SK-N-SH treated with all-trans-retinoic acid at 6 μM for 48 hours (cell line): ENCODE data around the gene PPP1R1B.

Experiments used
- BACH2 ChIP-seq: fragments of 250-450 bp; sonication (Bioruptor Pico); IDR thresholded peaks from 2 replicates; pipeline ENCODE4 v1.9.0; 2021; ENCODE audit warnings: mild to moderate bottlenecking, borderline replicate concordance
- CSDC2 ChIP-seq: fragments of 250-450 bp; sonication (Bioruptor Pico); IDR thresholded peaks from 2 replicates; pipeline ENCODE4 v1.5.0; 2020; ENCODE audit warnings: mild to moderate bottlenecking, moderate library complexity
- ESRRG ChIP-seq: fragments of 250-450 bp; sonication (Bioruptor Pico); IDR thresholded peaks from 2 replicates; pipeline ENCODE4 v1.6.1; 2021; ENCODE audit warnings: mild to moderate bottlenecking
- GLIS3 ChIP-seq: fragments of 250-450 bp; sonication (Bioruptor Pico); IDR thresholded peaks from 2 replicates; pipeline ENCODE4 v1.5.0; 2020; ENCODE audit warnings: mild to moderate bottlenecking, moderate library complexity
- RARB ChIP-seq: fragments of 250-450 bp; sonication (Bioruptor Pico); IDR thresholded peaks from 2 replicates; pipeline ENCODE4 v1.8.0; 2021; ENCODE audit warnings: mild to moderate bottlenecking, moderate library complexity
- SNAI2 ChIP-seq: fragments of 250-450 bp; sonication (Bioruptor Pico); IDR thresholded peaks from 2 replicates; pipeline ENCODE4 v1.5.0; 2020; ENCODE audit warnings: mild to moderate bottlenecking, moderate library complexity
- TCF4 ChIP-seq: fragments of 250-450 bp; sonication (Bioruptor Pico); IDR thresholded peaks from 2 replicates; pipeline ENCODE4 v1.8.0; 2021; ENCODE audit warnings: mild to moderate bottlenecking, moderate library complexity, borderline replicate concordance
- ZNF565 ChIP-seq: fragments of 450-650 bp; formaldehyde crosslinking; conservative IDR thresholded peaks from 2 replicates; pipeline ENCODE4 v1.5.0; 2020; ENCODE audit warnings: low read depth, mild to moderate bottlenecking, moderate library complexity
- TF ChIP-seq, protein P1 (sequence below): fragments of 250-450 bp; sonication (Bioruptor Pico); IDR thresholded peaks from 2 replicates; pipeline ENCODE4 v1.5.1; 2020; ENCODE audit warnings: low read depth, mild to moderate bottlenecking, moderate library complexity
- TF ChIP-seq, protein P2 (sequence below): fragments of 250-450 bp; sonication (Bioruptor Pico); IDR thresholded peaks from 2 replicates; pipeline ENCODE4 v1.8.0; 2021; ENCODE audit warnings: low read depth, mild to moderate bottlenecking, moderate library complexity, borderline replicate concordance
- TF ChIP-seq, protein P3 (sequence below): fragments of 250-450 bp; sonication (Bioruptor Pico); IDR thresholded peaks from 2 replicates; pipeline ENCODE4 v1.5.0; 2020; ENCODE audit warnings: mild to moderate bottlenecking, moderate library complexity

DNA sequence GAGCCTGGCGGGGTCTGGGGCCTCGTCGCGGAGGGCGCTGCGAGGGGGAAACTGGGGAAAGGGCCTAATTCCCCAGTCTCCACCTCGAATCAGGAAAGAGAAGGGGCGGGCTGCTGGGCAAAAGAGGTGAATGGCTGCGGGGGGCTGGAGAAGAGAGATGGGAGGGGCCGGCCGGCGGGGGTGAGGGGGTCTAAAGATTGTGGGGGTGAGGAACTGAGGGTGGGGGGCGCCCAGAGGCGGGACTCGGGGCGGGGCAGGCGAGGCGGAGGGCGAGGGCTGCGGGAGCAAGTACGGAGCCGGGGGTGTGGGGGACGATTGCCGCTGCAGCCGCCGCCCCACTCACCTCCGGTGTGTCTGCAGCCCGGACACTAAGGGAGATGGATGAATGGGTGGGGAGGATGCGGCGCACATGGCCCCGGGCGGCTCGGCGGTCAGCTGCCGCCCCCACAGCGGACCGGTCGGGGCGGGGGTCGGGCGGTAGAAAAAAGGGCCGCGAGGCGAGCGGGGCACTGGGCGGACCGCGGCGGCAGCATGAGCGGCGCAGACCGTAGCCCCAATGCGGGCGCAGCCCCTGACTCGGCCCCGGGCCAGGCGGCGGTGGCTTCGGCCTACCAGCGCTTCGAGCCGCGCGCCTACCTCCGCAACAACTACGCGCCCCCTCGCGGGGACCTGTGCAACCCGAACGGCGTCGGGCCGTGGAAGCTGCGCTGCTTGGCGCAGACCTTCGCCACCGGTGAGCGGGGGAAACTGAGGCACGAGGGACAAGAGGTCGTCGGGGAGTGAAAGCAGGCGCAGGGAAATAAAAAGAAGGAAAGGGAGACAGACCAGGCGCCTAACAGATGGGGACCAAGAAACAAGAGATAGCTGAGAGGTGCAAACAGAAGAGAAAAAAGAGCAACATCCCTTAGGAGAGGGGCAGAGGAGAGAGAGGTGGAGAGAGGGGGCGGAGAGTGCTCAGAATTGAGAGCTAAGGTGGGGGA lies 41.5 kb downstream of the PPP1R1B start, which contains the start of gene PNMT:
- TF ChIP-seq CSDC2 (no peak), BACH2 (no peak), ESRRG (CRISPR knock-in tag) (no peak), SNAI2 (no peak), RARB (CRISPR knock-in tag) (no peak), GLIS3 (CRISPR knock-in tag) (no peak), TCF4 (CRISPR knock-in tag) (no peak), ZNF565 (CRISPR knock-in tag) (no peak)
- TF ChIP-seq, protein P1, sequence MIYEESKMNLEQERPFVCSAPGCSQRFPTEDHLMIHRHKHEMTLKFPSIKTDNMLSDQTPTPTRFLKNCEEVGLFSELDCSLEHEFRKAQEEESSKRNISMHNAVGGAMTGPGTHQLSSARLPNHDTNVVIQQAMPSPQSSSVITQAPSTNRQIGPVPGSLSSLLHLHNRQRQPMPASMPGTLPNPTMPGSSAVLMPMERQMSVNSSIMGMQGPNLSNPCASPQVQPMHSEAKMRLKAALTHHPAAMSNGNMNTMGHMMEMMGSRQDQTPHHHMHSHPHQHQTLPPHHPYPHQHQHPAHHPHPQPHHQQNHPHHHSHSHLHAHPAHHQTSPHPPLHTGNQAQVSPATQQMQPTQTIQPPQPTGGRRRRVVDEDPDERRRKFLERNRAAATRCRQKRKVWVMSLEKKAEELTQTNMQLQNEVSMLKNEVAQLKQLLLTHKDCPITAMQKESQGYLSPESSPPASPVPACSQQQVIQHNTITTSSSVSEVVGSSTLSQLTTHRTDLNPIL (CRISPR knock-in tag) = no peak
- TF ChIP-seq, protein P2, sequence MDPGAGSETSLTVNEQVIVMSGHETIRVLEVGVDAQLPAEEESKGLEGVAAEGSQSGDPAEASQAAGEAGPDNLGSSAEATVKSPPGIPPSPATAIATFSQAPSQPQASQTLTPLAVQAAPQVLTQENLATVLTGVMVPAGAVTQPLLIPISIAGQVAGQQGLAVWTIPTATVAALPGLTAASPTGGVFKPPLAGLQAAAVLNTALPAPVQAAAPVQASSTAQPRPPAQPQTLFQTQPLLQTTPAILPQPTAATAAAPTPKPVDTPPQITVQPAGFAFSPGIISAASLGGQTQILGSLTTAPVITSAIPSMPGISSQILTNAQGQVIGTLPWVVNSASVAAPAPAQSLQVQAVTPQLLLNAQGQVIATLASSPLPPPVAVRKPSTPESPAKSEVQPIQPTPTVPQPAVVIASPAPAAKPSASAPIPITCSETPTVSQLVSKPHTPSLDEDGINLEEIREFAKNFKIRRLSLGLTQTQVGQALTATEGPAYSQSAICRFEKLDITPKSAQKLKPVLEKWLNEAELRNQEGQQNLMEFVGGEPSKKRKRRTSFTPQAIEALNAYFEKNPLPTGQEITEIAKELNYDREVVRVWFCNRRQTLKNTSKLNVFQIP (CRISPR knock-in tag) = no peak
- TF ChIP-seq, protein P3, sequence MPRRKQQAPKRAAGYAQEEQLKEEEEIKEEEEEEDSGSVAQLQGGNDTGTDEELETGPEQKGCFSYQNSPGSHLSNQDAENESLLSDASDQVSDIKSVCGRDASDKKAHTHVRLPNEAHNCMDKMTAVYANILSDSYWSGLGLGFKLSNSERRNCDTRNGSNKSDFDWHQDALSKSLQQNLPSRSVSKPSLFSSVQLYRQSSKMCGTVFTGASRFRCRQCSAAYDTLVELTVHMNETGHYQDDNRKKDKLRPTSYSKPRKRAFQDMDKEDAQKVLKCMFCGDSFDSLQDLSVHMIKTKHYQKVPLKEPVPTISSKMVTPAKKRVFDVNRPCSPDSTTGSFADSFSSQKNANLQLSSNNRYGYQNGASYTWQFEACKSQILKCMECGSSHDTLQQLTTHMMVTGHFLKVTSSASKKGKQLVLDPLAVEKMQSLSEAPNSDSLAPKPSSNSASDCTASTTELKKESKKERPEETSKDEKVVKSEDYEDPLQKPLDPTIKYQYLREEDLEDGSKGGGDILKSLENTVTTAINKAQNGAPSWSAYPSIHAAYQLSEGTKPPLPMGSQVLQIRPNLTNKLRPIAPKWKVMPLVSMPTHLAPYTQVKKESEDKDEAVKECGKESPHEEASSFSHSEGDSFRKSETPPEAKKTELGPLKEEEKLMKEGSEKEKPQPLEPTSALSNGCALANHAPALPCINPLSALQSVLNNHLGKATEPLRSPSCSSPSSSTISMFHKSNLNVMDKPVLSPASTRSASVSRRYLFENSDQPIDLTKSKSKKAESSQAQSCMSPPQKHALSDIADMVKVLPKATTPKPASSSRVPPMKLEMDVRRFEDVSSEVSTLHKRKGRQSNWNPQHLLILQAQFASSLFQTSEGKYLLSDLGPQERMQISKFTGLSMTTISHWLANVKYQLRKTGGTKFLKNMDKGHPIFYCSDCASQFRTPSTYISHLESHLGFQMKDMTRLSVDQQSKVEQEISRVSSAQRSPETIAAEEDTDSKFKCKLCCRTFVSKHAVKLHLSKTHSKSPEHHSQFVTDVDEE (CRISPR knock-in tag) = no peak
